Measurements from ENCODE around the gene C6orf15.
A peak's percentile ranks its signal among the peaks of the same experiment; 100 is the strongest.

The C6orf15 gene

DNA sequence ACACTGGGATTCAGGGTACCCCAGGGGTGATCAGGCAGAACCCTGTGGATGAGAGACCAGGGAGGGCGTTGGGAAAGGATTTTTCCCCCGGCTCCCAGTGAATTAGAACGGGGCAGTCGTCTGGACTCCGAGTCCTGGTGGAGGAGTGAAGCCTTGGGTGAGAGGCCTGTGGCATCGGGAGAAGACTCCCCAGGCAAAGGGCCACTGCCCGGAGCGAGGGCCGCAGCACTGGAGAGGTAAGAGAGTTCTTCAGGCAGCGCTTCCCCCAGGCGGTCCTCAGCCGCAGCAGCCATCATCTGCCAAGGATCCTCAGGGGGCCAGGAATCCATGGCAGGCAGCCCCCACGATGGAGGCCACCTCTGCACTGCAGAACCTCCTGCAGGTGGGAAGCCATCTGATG lies 663 bp downstream of the C6orf15 start:
- peaks cover 50 to 71% of the 10 kb centered on the region in 2 donors for H3K27me3 Mint-ChIP-seq
- H3K9me3 Mint-ChIP-seq: no peaks in the 10 kb centered on the region
- no peak for DNase-seq
- H3K4me1 Mint-ChIP-seq (ENCODE audit: low read depth in 2 of 2): peaks cover 3% of the 10 kb centered on the region in 2 donors
- H3K4me3 Mint-ChIP-seq: no peak overlapping the region
- H3K36me3 Mint-ChIP-seq (ENCODE audit: insufficient read depth): peaks cover 6% of the 10 kb centered on the region
- no peak overlapping the region for H3K27ac Mint-ChIP-seq
- no peak for ATAC-seq (replicated peaks)

DNA sequence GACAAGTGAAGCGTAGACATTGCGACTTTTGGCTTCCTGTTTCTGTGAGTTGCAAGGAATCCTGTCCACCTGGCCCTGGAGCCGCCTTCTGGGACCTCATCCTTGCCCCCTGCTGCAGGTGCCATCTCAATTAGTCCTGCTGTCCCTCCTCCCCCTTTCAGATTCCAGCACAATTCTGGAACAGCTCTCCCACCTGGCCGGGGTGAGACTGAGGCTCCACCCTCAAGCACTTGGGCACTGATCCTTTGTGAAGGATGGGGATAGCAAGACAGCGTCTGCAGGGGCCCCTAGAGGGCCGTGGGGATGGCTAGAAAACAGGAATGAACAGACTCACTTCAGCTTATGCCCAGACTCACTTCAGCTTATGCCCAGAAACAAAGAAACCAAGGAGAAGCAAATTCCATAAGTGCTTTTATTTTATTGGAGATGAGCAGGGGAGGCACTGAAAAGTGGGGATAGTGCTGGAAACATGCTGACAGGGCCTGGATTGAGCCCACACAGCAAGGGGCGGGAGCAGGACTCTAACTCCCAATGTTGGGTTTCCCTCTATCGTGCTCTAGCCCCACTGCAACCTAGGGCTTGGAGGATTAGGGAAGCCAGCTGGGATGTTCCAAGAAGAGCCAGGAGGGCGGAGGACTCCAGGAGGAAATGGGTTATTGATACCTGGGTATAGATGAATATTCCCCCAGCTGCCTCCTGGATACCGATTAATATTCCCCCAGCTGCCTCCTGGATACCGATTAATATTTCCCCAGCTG lies 1.4 kb downstream of the C6orf15 start:
- DNase-seq (no peak), ATAC-seq (replicated peaks) (no peak)
- Mint-ChIP-seq H3K4me1 (ENCODE audit: low read depth in 2 of 2) (peaks cover 3% of the 10 kb centered on the region in 2 donors), H3K27me3 (peaks cover 43 to 64% of the 10 kb centered on the region in 2 donors), H3K4me3 (no peak overlapping the region), H3K9me3 (no peaks in the 10 kb centered on the region), H3K27ac (no peak overlapping the region), H3K36me3 (ENCODE audit: insufficient read depth) (peaks cover 6% of the 10 kb centered on the region)

DNA sequence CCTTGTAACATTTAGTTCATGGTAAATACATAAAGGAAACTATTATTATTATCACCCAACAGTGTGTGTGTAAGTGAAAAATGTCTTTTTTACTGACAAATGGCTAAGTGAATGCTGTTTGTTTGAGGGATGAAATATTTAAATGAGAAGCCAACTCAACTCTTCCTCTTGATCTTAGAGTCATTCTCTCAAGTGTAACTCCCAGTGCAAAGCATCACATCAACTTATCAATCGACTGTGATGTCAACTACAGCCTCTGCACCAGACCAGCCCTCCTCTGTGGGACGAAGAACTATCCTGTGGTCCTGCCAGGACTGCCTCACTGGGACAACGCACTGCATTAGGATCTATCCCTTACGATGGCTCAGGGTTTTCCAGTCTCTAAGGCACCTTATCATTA lies 5.3 kb downstream of the C6orf15 start:
- no peaks in the 10 kb centered on the region for H3K9me3 Mint-ChIP-seq
- ATAC-seq (replicated peaks) (no peak), DNase-seq (no peak)
- no peak overlapping the region for H3K27ac Mint-ChIP-seq
- peaks cover 21 to 29% of the 10 kb centered on the region in 2 donors for H3K27me3 Mint-ChIP-seq
- no peaks in the 10 kb centered on the region for H3K36me3 Mint-ChIP-seq (ENCODE audit: insufficient read depth)
- no peak overlapping the region for H3K4me3 Mint-ChIP-seq
- H3K4me1 Mint-ChIP-seq (ENCODE audit: low read depth in 2 of 2): peaks cover 0 to 3% of the 10 kb centered on the region in 2 donors

DNA sequence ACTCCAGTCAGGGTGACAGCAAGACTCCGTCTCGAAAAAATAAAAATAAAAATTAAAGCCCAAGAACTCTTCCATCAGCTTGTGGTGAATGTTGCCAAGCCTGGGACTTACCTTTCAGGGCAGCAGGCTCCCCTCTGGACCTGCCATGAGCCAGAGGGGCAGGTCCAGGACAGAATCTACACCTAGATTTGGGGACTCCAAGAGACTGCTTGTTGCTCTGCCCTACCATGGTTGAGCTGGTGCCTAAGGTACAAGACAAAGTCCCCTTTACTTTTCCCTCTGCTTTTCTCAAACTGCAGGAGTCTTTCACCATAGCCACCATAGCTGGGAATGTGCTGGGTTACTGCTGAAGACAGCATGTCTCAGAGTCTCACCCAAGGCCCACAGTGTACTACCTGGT lies 9.2 kb downstream of the C6orf15 start:
- Mint-ChIP-seq H3K36me3 (ENCODE audit: insufficient read depth) (no peaks in the 10 kb centered on the region), H3K4me3 (no peak overlapping the region), H3K9me3 (no peaks in the 10 kb centered on the region), H3K27me3 (no peaks in the 10 kb centered on the region), H3K27ac (no peak overlapping the region), H3K4me1 (ENCODE audit: low read depth in 2 of 2) (peaks cover 0 to 3% of the 10 kb centered on the region in 2 donors)
- ATAC-seq (replicated peaks): no peak
- DNase-seq: no peak

DNA sequence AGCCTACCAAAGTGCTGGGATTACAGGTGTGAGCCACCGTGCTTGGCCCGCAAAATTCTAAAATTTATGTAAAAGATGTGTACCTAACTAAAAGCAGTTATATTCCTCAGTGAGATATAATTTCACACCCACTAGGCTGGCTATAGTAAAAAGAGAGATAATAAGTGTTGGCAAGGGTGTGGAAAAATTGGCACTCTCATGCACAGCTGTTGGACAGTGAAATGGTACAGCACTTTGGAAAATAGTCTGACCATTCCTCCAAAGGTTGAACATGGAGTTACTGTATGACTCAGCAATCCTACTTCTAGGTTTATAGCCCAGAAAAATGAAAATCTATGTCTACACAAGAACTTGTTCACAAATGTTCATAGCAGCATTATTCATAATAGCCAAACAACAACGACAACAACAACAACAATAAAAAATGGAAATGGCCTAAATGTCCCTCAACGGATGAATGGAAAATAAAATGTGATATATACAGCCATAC lies 13.9 kb downstream of the C6orf15 start:
- ATAC-seq (replicated peaks): no peak
- Mint-ChIP-seq H3K36me3 (ENCODE audit: insufficient read depth) (peaks cover 4% of the 10 kb centered on the region), H3K4me1 (ENCODE audit: low read depth in 2 of 2) (peaks cover 21 to 24% of the 10 kb centered on the region in 2 donors), H3K27me3 (no peaks in the 10 kb centered on the region), H3K4me3 (no peak overlapping the region), H3K27ac (no peak overlapping the region), H3K9me3 (no peaks in the 10 kb centered on the region)
- no peak for DNase-seq

DNA sequence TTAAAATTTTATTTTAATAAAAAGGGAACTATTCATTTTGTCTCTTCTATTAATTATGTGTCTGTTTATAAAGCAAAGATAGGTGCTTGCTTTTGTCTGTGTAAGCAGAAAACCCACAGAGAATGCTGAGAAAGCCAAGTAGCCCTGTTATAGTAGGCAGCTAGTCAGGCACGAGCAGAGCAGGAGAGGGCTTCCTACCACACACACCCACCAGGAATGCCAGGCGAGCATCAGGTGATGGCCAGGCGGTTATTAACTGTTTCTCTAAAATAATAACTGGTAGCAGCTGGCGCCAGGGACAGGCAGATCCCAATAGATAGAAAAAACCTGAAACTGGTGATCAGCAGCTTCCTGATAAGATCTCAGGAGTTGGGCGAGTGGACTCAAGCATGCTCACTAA lies 15.7 kb downstream of the C6orf15 start:
- no peaks in the 10 kb centered on the region for H3K27me3 Mint-ChIP-seq
- H3K27ac Mint-ChIP-seq: peak overlapping the region in 1 of 2 donors; percentile 15
- peaks cover 18 to 24% of the 10 kb centered on the region in 2 donors for H3K4me1 Mint-ChIP-seq (ENCODE audit: low read depth in 2 of 2)
- H3K4me3 Mint-ChIP-seq: no peak overlapping the region
- no peaks in the 10 kb centered on the region for H3K9me3 Mint-ChIP-seq
- DNase-seq (no peak), ATAC-seq (replicated peaks) (no peak)
- peaks cover 4% of the 10 kb centered on the region for H3K36me3 Mint-ChIP-seq (ENCODE audit: insufficient read depth)

DNA sequence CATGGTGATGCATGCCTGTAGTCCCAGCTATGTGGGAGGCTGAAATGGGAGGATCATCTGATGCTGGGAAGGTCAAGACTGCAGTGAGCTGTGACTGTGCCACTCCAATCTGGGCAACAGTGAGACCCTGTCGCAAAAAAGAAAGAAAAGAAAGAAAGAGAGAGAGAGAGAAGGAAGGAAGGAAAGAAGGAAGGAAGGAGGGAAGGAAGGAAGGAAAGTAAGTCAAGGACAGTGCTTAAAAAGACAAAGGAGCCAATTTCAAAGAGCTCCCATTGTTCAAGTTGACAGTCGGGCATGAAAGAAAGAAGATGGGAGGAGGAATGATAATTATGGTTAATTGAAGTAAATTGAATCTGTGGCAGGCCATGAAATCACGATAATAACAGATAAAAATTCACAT lies 16.2 kb downstream of the C6orf15 start:
- no peak overlapping the region for H3K4me3 Mint-ChIP-seq
- peaks cover 4% of the 10 kb centered on the region for H3K36me3 Mint-ChIP-seq (ENCODE audit: insufficient read depth)
- H3K27me3 Mint-ChIP-seq: no peaks in the 10 kb centered on the region
- peaks cover 18 to 24% of the 10 kb centered on the region in 2 donors for H3K4me1 Mint-ChIP-seq (ENCODE audit: low read depth in 2 of 2)
- no peak for DNase-seq
- no peaks in the 10 kb centered on the region for H3K9me3 Mint-ChIP-seq
- no peak for ATAC-seq (replicated peaks)
- no peak overlapping the region for H3K27ac Mint-ChIP-seq

DNA sequence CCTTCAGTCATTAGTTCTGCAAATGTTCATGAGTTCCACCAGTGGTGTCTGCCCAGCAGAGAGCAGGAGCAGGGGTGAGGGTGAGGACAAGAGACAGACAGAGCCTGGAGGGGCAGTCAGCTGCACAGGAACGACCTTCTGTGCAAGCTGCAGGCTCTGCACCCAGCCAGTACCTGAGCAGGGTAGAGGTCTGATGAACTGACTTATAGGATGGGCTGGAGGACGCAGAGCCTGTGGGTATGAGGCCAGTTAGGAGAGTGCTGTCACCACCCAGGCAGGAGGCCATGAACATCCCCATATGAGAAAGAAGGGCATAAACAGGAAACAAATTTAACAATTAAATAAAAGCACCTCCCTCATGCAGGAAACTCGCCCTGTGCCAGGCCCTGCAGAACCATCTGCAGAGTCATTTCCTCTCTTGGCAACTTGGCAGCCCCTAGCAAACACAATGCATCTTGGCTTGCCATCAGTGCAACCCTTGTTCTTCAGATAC lies 17.9 kb downstream of the C6orf15 start:
- DNase-seq (peak in 1 of 3 experiments; percentile 18), ATAC-seq (replicated peaks) (peak; percentile 86)
- Mint-ChIP-seq H3K4me1 (ENCODE audit: low read depth in 2 of 2) (peaks cover 18 to 24% of the 10 kb centered on the region in 2 donors), H3K9me3 (no peaks in the 10 kb centered on the region), H3K36me3 (ENCODE audit: insufficient read depth) (peaks cover 9% of the 10 kb centered on the region), H3K27ac (peak overlapping the region; percentile 61 to 89), H3K27me3 (no peaks in the 10 kb centered on the region), H3K4me3 (peak overlapping the region; percentile 60 to 69)

DNA sequence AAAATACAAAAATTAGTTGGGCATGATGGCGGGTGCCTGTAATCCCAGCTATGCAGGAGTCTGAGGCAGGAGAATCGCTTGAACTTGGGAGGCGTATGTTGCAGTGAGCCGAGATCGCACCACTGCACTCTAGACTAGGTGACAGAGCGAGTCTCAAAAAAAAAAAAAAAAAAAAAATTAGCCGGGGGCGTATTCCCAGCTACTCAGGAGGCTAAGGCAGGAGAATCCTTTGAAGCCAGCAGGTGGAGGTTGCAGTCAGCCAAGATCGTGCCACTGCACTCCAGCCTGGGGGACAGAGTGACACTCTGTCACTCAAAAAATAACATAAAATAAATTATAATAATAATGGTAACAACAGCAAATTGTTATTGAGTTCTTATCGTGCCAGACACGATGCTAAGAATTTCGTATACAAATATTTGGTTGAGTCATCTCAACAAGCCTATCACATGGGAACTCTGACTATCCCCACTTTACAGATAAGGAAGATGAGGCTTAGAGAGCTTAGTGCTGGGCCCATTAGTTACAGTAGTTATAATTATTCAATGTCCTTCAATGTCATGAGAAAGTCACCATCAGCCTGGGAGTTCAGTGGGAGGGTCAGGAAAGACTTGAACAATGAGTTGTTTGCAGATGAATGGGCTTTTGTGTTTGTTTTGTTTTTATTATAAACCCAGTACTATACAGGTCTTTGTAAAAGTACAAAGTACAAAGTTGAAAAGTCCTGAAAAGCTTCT lies 19.4 kb downstream of the C6orf15 start:
- H3K36me3 Mint-ChIP-seq (ENCODE audit: insufficient read depth): peaks cover 9% of the 10 kb centered on the region
- DNase-seq: no peak
- H3K27ac Mint-ChIP-seq: no peak overlapping the region
- no peak for ATAC-seq (replicated peaks)
- H3K27me3 Mint-ChIP-seq: no peaks in the 10 kb centered on the region
- H3K4me1 Mint-ChIP-seq (ENCODE audit: low read depth in 2 of 2): peaks cover 18 to 24% of the 10 kb centered on the region in 2 donors
- no peaks in the 10 kb centered on the region for H3K9me3 Mint-ChIP-seq
- H3K4me3 Mint-ChIP-seq: no peak overlapping the region

DNA sequence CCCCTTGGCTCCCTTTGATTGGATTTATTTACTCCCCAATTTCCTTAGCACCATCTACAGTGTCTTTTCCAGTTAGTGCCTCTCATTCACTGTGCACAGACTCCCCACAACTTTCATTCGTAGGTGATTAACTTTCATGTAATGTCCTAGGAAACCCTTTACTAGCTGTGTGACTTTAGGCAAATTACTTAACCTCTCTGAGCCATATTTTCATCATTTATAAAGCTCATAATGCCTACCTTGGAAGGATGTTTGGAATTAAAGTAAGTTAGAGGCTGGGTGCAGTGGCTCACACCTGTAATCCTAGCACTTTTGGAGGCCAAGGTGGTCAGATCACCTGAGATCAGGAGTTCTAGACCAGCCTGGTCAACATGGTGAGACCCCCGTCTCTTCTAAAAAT lies 20.1 kb downstream of the C6orf15 start:
- Mint-ChIP-seq H3K4me1 (ENCODE audit: low read depth in 2 of 2) (peaks cover 20 to 26% of the 10 kb centered on the region in 2 donors), H3K36me3 (ENCODE audit: insufficient read depth) (peaks cover 9% of the 10 kb centered on the region), H3K27ac (no peak overlapping the region), H3K27me3 (peaks cover 0 to 5% of the 10 kb centered on the region in 2 donors), H3K9me3 (no peaks in the 10 kb centered on the region), H3K4me3 (no peak overlapping the region)
- no peak for DNase-seq
- ATAC-seq (replicated peaks): no peak

DNA sequence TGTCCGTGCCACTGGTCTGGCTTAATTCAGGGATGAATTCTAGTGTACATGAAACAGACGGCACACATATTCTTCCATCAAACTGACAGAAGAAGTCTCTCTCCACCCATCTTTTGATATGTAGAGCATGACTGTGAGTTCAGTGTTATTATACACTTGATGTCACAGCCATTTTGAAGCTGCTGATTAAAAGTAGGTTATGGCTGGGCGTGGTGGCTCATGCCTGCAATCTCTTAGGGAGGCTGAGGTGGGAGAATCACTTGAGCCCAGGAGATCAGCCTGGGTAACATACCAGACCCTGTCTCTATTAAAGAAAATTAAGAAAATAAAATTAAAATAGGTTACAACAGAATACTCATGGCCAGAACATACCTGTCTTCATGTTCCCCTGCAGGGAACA lies 20.7 kb downstream of the C6orf15 start:
- H3K4me1 Mint-ChIP-seq (ENCODE audit: low read depth in 2 of 2): peaks cover 20 to 27% of the 10 kb centered on the region in 2 donors
- no peak overlapping the region for H3K27ac Mint-ChIP-seq
- no peak for ATAC-seq (replicated peaks)
- no peak for DNase-seq
- no peaks in the 10 kb centered on the region for H3K9me3 Mint-ChIP-seq
- peaks cover 0 to 11% of the 10 kb centered on the region in 2 donors for H3K27me3 Mint-ChIP-seq
- H3K36me3 Mint-ChIP-seq (ENCODE audit: insufficient read depth): peaks cover 9% of the 10 kb centered on the region
- H3K4me3 Mint-ChIP-seq: no peak overlapping the region

DNA sequence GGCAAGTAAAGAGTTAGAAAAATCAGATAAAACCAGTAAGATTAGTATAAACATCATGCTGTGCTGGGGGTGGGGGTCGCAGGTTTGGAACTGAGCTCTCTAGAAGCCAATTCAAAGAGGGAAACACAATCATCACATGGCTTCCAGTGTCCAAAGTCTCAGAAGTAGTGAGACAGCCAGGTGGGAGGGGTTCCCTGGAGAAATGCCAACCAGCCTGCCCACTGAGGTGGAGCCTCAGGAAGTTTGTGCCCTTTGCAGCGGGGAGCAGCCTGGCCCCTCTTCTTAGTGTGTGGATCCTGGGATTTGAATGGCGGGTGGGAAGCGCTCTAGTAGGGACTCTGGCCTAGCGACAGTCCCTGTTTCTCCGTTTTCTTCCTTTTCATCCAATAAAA lies 21.4 kb downstream of the C6orf15 start:
- peaks cover 20 to 25% of the 10 kb centered on the region in 2 donors for H3K4me1 Mint-ChIP-seq (ENCODE audit: low read depth in 2 of 2)
- H3K27me3 Mint-ChIP-seq: peaks cover under 1 to 11% of the 10 kb centered on the region in 2 donors
- no peak overlapping the region for H3K4me3 Mint-ChIP-seq
- no peak overlapping the region for H3K27ac Mint-ChIP-seq
- H3K36me3 Mint-ChIP-seq (ENCODE audit: insufficient read depth): peaks cover 9% of the 10 kb centered on the region
- no peak for DNase-seq
- H3K9me3 Mint-ChIP-seq: no peaks in the 10 kb centered on the region
- ATAC-seq (replicated peaks): no peak

DNA sequence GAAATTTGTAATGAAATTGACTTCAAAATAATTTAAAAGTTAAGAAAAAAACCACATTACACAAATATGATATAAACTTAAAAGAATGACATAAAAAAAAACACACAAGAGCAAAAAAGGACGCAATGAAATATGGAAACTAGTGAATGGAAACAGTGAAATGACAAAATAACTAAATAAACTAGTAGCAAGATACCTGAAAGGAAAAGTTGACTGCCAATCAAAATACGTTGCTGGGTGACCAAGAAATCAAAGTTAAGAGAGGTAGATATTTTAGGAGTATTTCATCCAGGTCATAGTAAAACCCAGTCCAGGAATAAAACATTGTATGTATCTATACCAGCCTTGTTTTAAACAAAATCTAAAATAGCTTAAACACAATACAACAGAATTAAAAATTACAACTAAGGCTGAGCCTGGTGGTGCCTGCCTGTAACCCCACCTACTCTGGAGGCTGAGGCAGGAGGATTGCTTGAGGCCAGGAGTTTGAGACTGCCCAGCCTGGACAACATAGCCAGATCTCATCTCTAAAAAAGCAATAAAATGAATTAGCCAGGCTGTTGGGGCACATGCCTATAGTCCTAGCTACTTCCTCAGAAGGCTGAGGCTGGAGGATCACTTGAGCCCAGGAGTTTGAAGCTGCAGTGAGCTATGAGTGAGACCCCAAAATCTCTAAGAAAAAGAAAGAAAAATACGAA lies 22.0 kb downstream of the C6orf15 start:
- no peak overlapping the region for H3K27ac Mint-ChIP-seq
- H3K9me3 Mint-ChIP-seq: no peaks in the 10 kb centered on the region
- peaks cover 9% of the 10 kb centered on the region for H3K36me3 Mint-ChIP-seq (ENCODE audit: insufficient read depth)
- H3K27me3 Mint-ChIP-seq: peaks cover 6 to 16% of the 10 kb centered on the region in 2 donors
- ATAC-seq (replicated peaks) (no peak), DNase-seq (no peak)
- peaks cover 20 to 22% of the 10 kb centered on the region in 2 donors for H3K4me1 Mint-ChIP-seq (ENCODE audit: low read depth in 2 of 2)
- no peak overlapping the region for H3K4me3 Mint-ChIP-seq

All from effector memory CD8-positive, alpha-beta T cell (primary cell).